GM12874 (cell line): Measurements from ENCODE around the gene POLR2C.

Experiments
- TF ChIP-seq, protein P1 (sequence below): IDR thresholded peaks from 2 replicates; pipeline ENCODE4 v1.5.1; 2011; ENCODE audit warnings: low read depth, mild to moderate bottlenecking, control low read depth, low read length, moderate library complexity; ENCODE audit not compliant: insufficient read depth

POLR2C gene

GRCh38 chr16:57503366-57503765 is 40.9 kb downstream of the POLR2C start:
- TF ChIP-seq, protein P1, sequence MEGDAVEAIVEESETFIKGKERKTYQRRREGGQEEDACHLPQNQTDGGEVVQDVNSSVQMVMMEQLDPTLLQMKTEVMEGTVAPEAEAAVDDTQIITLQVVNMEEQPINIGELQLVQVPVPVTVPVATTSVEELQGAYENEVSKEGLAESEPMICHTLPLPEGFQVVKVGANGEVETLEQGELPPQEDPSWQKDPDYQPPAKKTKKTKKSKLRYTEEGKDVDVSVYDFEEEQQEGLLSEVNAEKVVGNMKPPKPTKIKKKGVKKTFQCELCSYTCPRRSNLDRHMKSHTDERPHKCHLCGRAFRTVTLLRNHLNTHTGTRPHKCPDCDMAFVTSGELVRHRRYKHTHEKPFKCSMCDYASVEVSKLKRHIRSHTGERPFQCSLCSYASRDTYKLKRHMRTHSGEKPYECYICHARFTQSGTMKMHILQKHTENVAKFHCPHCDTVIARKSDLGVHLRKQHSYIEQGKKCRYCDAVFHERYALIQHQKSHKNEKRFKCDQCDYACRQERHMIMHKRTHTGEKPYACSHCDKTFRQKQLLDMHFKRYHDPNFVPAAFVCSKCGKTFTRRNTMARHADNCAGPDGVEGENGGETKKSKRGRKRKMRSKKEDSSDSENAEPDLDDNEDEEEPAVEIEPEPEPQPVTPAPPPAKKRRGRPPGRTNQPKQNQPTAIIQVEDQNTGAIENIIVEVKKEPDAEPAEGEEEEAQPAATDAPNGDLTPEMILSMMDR: no peak

GRCh38 chr16:57504001-57504400 is 41.5 kb downstream of the POLR2C start:
- TF ChIP-seq, protein P1: no peak

GRCh38 chr16:57504491-57504890 is 42.0 kb downstream of the POLR2C start:
- TF ChIP-seq, protein P1: no peak

GRCh38 chr16:57505169-57505568 is 42.7 kb downstream of the POLR2C start:
- TF ChIP-seq, protein P1: no peak

GRCh38 chr16:57507136-57508034 is 44.9 kb downstream of the POLR2C start:
- TF ChIP-seq, protein P1: no peak

- TF ChIP-seq, protein P1: no peak
Measured at GRCh38 chr16:57508035-57508425, 45.6 kb downstream of the POLR2C start.

DNA sequence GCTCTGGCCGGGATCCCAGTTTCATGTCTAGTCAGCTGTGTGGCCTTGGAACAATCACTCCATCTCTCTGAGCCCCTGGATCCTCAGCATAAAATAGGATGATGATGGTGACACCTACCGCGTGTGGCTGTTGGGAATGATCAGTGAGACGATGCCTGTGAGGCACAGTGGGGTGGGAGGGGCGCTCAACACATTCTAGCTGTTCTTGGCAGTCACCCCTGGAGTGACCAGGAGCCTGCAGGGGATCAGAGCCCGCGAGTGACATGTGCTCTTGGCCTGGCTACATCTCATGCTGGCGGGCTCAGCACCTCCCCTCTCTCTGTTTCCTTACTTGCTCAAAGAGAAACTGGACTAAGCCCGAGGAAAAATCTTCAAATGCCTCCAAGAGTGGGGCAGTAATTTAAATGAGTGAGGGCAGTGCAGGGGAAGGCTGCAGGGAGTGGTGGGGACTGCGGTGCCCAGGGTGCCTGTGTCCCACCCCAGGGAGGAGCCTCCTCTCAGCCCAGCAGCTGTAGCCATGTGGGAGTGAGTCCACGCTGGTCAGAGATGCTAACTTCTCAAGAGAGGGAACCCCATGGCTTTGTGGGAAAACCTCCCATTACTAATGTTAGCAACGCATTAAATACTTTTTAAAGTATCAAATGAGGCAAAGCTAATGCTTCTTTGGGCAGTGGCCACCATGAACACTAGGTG is 46.9 kb downstream of the POLR2C start:
- TF ChIP-seq, protein P1: no peak
